Epithelial cell of esophagus (primary cell): ENCODE results near the gene HCRTR1.

Experiments used
- DNase-seq: peaks from one replicate; pipeline ENCODE4 v3.0.0; 2010; ENCODE audit warnings: low read depth
- H3K4me3 ChIP-seq: 2 replicates; pipeline ENCODE4 v1.5.1; 2011; ENCODE audit warnings: mild to moderate bottlenecking, low read length, control low read depth
- CTCF ChIP-seq: IDR thresholded peaks from 2 replicates; pipeline ENCODE4 v1.5.1; 2011; ENCODE audit warnings: low read depth, mild to moderate bottlenecking, low read length, control low read depth, inconsistent platforms; ENCODE audit not compliant: insufficient read depth; ENCODE audit errors: missing control alignments

The HCRTR1 gene

GRCh38 chr1:31673433-31673832 is 55.9 kb downstream of the HCRTR1 start:
- no peak for DNase-seq
- no peak overlapping the region for H3K4me3 ChIP-seq
- no peak for TF ChIP-seq CTCF

GRCh38 chr1:31674626-31675025 is 57.1 kb downstream of the HCRTR1 start:
- no peak for TF ChIP-seq CTCF
- H3K4me3 ChIP-seq: no peak overlapping the region
- DNase-seq: peak; percentile 14

GRCh38 chr1:31675161-31675560 is 57.7 kb downstream of the HCRTR1 start:
- TF ChIP-seq CTCF: no peak
- DNase-seq: no peak
- H3K4me3 ChIP-seq: no peak overlapping the region

- no peak overlapping the region for H3K4me3 ChIP-seq
- DNase-seq: peak; percentile 14
Measured at GRCh38 chr1:31675756-31676155, 58.3 kb downstream of the HCRTR1 start.

More at GRCh38 chr1:31675756-31676155, 58.3 kb downstream of the HCRTR1 start:
- no peak for TF ChIP-seq CTCF
